HepG2 (cell line): ENCODE measurements around the gene IL18. TPM values are rescaled to one million over a fixed set of nuclear protein-coding genes. Genes with fewer than 3 reads are reported as not detected.
A peak's percentile ranks its signal among the peaks of the same experiment; 100 is the strongest.

Source experiments
- ATAC-seq: fragments of 200-7000 bp; cut with Tn5 transposase; 3 replicates; pipeline ENCODE4 v1.9.1; 2020; ENCODE audit warnings: mild to moderate bottlenecking, moderate library complexity
- BruUV-seq: library from RNA; stranded (reverse); fragments of 400-500 nt; replicated peaks from 2 replicates; lab custom pipeline; 2021; lab: Mats Ljungman, UMichigan
- CTCF ChIA-PET: fragments of 300-600 bp; formaldehyde crosslinking; extraction: SDS; loops from one replicate; lab custom pipeline; 2021; ENCODE audit warnings: low total read pairs, inconsistent platforms, low intra/inter-chr PET ratio; lab: Yijun Ruan, JAX
- POLR2A ChIA-PET: fragments of 350-600 bp; sonication (Branson Sonifier 250); formaldehyde crosslinking; loops from one replicate; lab custom pipeline; 2020; ENCODE audit warnings: antibody characterized with exemption, inconsistent platforms; lab: Yijun Ruan, JAX
- DNase-seq: peaks from one replicate; pipeline ENCODE4 v3.0.0-alpha.2; 2015; ENCODE audit warnings: low spot score
- FAIRE-seq: peaks from 3 replicates; lab custom pipeline; 2011; peaks lifted over from hg19 to GRCh38; lab: Jason Lieb, UNC
- H2AFZ ChIP-seq: one replicate; pipeline ENCODE4 v1.6.1; 2011; ENCODE audit warnings: low read length, inconsistent platforms
- H3K27ac ChIP-seq: fragments of 300-600 bp; 3 replicates; pipeline ENCODE4 v1.8.0; 2011; ENCODE audit warnings: mixed run types, mild to moderate bottlenecking, mixed read lengths, low read length, inconsistent platforms; ENCODE audit not compliant: insufficient read depth; ENCODE audit errors: extremely low read length
- H3K27me3 ChIP-seq, 2 experiments: fragments of 200-600 bp in 1 of 2; 2 replicates in 1 of 2; 3 replicates in 1 of 2; pipeline versions ENCODE4 v1.6.0 to v1.8.0; 2011; ENCODE audit warnings: low read length in 2 of 2, mild to moderate bottlenecking in 2 of 2, moderate library complexity in 2 of 2, inconsistent platforms in 1 of 2; ENCODE audit not compliant: insufficient read depth in 2 of 2, control insufficient read depth in 1 of 2
- H3K36me3 ChIP-seq, 2 experiments: fragments of 200-600 bp in 1 of 2; replicated peaks in 1 of 2; 2 replicates in 1 of 2; 3 replicates in 1 of 2; pipeline versions ENCODE4 v1.5.1 to v1.8.0; 2011; ENCODE audit warnings: low read length in 2 of 2, inconsistent platforms in 1 of 2; ENCODE audit not compliant: insufficient read depth in 2 of 2, control insufficient read depth in 1 of 2
- H3K4me1 ChIP-seq: 2 replicates; pipeline ENCODE4 v1.5.1; 2012; ENCODE audit warnings: low read length, inconsistent platforms; ENCODE audit not compliant: insufficient read depth
- H3K4me2 ChIP-seq: 2 replicates; pipeline ENCODE4 v1.6.0; 2011; ENCODE audit warnings: low read depth, low read length, inconsistent platforms
- H3K4me3 ChIP-seq, 3 experiments: fragments of 200-600 bp in 1 of 3; sonication (generic), shearing (Covaris generic) in 1 of 3; replicated peaks in 1 of 3; 2 replicates each; pipeline ENCODE4 v1.5.1; 2011 to 2016; ENCODE audit warnings: low read length in 3 of 3, inconsistent platforms in 2 of 3, low read depth in 2 of 3, mild to moderate bottlenecking in 2 of 3, control low read depth in 1 of 3, mixed read lengths in 1 of 3; ENCODE audit not compliant: insufficient read depth in 1 of 3
- H3K79me2 ChIP-seq: one replicate; pipeline ENCODE4 v1.6.1; 2011; ENCODE audit warnings: low read length, inconsistent platforms; ENCODE audit not compliant: insufficient read depth
- H3K9ac ChIP-seq: 2 replicates; pipeline ENCODE4 v1.6.0; 2011; ENCODE audit warnings: mild to moderate bottlenecking, low read depth, low read length, inconsistent platforms; ENCODE audit not compliant: insufficient read depth
- H3K9me3 ChIP-seq: 2 replicates; pipeline ENCODE4 v1.5.1; 2012; ENCODE audit warnings: mild to moderate bottlenecking, low read length
- H4K20me1 ChIP-seq: 2 replicates; pipeline ENCODE4 v1.6.0; 2011; ENCODE audit warnings: inconsistent platforms, mild to moderate bottlenecking, low read length, moderate library complexity; ENCODE audit not compliant: insufficient read depth
- BRF2 ChIP-seq: sonication (generic); formaldehyde crosslinking; IDR thresholded peaks from 2 replicates; pipeline ENCODE4 v1.8.1; 2022; ENCODE audit warnings: mild to moderate bottlenecking, missing genetic modification reagents
- CCDC6 ChIP-seq: sonication (generic); formaldehyde crosslinking; IDR thresholded peaks from 2 replicates; pipeline ENCODE4 v1.8.1; 2022; ENCODE audit warnings: mild to moderate bottlenecking, missing genetic modification reagents, moderate library complexity
- EP300 ChIP-seq, 3 experiments: sonication (generic) in 1 of 3; formaldehyde crosslinking in 1 of 3; IDR thresholded peaks; 2 replicates each; pipeline versions ENCODE4 v1.5.1 to v1.6.1; 2011 to 2020; ENCODE audit warnings: low read depth in 2 of 3, low read length in 2 of 3, borderline replicate concordance in 1 of 3, improper control_type of control experiment in 1 of 3, mild to moderate bottlenecking in 1 of 3, missing genetic modification reagents in 1 of 3, moderate library complexity in 1 of 3
- HINFP ChIP-seq: sonication (generic); formaldehyde crosslinking; IDR thresholded peaks from 2 replicates; pipeline ENCODE4 v1.4.0; 2020; ENCODE audit warnings: low read depth, mild to moderate bottlenecking, missing genetic modification reagents
- IRF2 ChIP-seq: IDR thresholded peaks from 2 replicates; pipeline ENCODE4 v1.6.1; 2018; ENCODE audit warnings: missing genetic modification reagents, missing compliant biosample characterization
- KDM3A ChIP-seq: IDR thresholded peaks from 2 replicates; pipeline ENCODE4 v1.6.1; 2018; ENCODE audit warnings: low read depth, missing compliant biosample characterization
- MTA3 ChIP-seq: sonication (generic); formaldehyde crosslinking; IDR thresholded peaks from 2 replicates; pipeline ENCODE4 v1.4.0; 2020; ENCODE audit warnings: missing genetic modification reagents
- NAIF1 ChIP-seq: sonication (generic); formaldehyde crosslinking; IDR thresholded peaks from 2 replicates; pipeline ENCODE4 v1.5.0; 2020; ENCODE audit warnings: mild to moderate bottlenecking, missing genetic modification reagents, borderline replicate concordance
- REST ChIP-seq, 2 experiments: IDR thresholded peaks; 2 replicates each; pipeline ENCODE4 v1.6.1; 2011 to 2012; ENCODE audit warnings: low read length in 2 of 2, borderline replicate concordance in 1 of 2, low read depth in 1 of 2, mild to moderate bottlenecking in 1 of 2, moderate library complexity in 1 of 2
- RXRB ChIP-seq: IDR thresholded peaks from 2 replicates; pipeline ENCODE4 v1.6.1; 2016; ENCODE audit warnings: borderline replicate concordance, missing genetic modification reagents, missing compliant biosample characterization
- ZBTB49 ChIP-seq: sonication (generic); formaldehyde crosslinking; IDR thresholded peaks from 2 replicates; pipeline ENCODE4 v1.4.0; 2020; ENCODE audit warnings: missing genetic modification reagents, borderline replicate concordance
- ZNF101 ChIP-seq: sonication (generic); formaldehyde crosslinking; IDR thresholded peaks from 2 replicates; pipeline ENCODE4 v1.4.0; 2020; ENCODE audit warnings: mild to moderate bottlenecking, low read depth, missing genetic modification reagents, borderline replicate concordance
- ZNF747 ChIP-seq: sonication (generic); formaldehyde crosslinking; IDR thresholded peaks from 2 replicates; pipeline ENCODE4 v1.8.1; 2023; ENCODE audit warnings: missing genetic modification reagents, mild to moderate bottlenecking, borderline replicate concordance
- WGBS: methylation state at CpG from one replicate; pipeline ENCODE4 v1.1.6; 2017; ENCODE audit warnings: low lambda C conversion rate; 5-methylcytosine and 5-hydroxymethylcytosine counted together
- in situ Hi-C: cut with HindIII; loops from 2 replicates; pipeline ENCODE4 v1.10.0; 2017; ENCODE audit warnings: low pct_unique_long_range_greater_than_20kb; ENCODE audit not compliant: extremely low pct_ligation_motif_present
- intact Hi-C: fragments of 100-400 bp; cut with micrococcal nuclease; formaldehyde crosslinking; loops from one replicate; pipeline ENCODE4 v1.10.0; 2022; ENCODE audit not compliant: unreplicated experiment
- polyA plus RNA-seq, 8 experiments: library from polyadenylated mRNA; depleted of rRNA in 3 of 8; stranded (reverse) in 7 of 8; unstranded in 1 of 8; fragments of >200 nt; fragmentation: Illumina TruSeq in 4 of 8; extraction: Trizol in 4 of 8; gene quantifications; 2 replicates each; pipeline versions ENCODE4 v1.2.1 to v1.2.3, GENCODE V29; 2011 to 2016; ENCODE audit warnings: low read depth in 4 of 8, missing spikeins in 1 of 8, mixed read lengths in 1 of 8; ENCODE audit not compliant: insufficient read depth in 1 of 8
- total RNA-seq, 5 experiments: library from RNA; depleted of rRNA; stranded (reverse); fragments of >200 nt; fragmentation: Illumina TruSeq; extraction: Trizol; gene quantifications; 2 replicates each; pipeline ENCODE4 v1.2.3, GENCODE V29; 2016; ENCODE audit warnings: low read depth in 1 of 5

The IL18 gene
- total and polyA plus RNA-seq, 2 of the 13 experiments (the other 11 are each of a cell fraction or from before 2014, with no cell fraction given): 0.89 to 2.7 TPM

GRCh38 chr11:112174789-112175598 lies 11.1 kb upstream of the IL18 start, which contains the start of gene BCO2:
Gene BCO2 (plus strand): TSS chr11:112175512. CDS start chr11:112175602, 90 bp downstream.
- Histone ChIP-seq H3K9me3 (no peaks in the 10 kb centered on the region), H3K4me2 (peak within 1 kb of the TSS; percentile 59), H3K27ac (no peak within 1 kb of the TSS), H3K79me2 (no peaks in the 10 kb centered on the region), H3K9ac (no peak within 1 kb of the TSS), H3K27me3 (no peaks in the 10 kb centered on the region; a peak in 1 of 5 replicates), H4K20me1 (no peaks in the 10 kb centered on the region), H3K36me3 (no peaks in the 10 kb centered on the region), H2AFZ (no peak within 1 kb of the TSS), H3K4me3 (no peak within 1 kb of the TSS), H3K4me1 (peaks cover 13% of the 10 kb centered on the region)
- peak; percentile 70 for DNase-seq
- 3% methylated on average over 11 of the region's 11 CpGs for WGBS
- in situ Hi-C loops (loop anchor here (5.0 kb wide), 1 partner anchor 63 kb away; no protein-coding TSS in a partner anchor), intact Hi-C loops (loop anchor here (1.0 kb wide), 1 partner anchor 62 kb away; no protein-coding TSS in a partner anchor)
- ChIA-PET POLR2A (no interaction called here), CTCF (interaction anchor here (1.9 kb wide), 1 partner anchor 61 kb away, joined by 25 read pairs; no protein-coding TSS in a partner anchor)
- peak; percentile 97 for ATAC-seq
- peak; percentile 37 for FAIRE-seq
- no TSS peak for BruUV-seq
- TF ChIP-seq REST (IDR thresholded peaks at IDR 0.05; ENCODE audit: borderline replicate concordance in 1 of 2, low read depth in 1 of 2, low read length in 2 of 2) (no peak), IRF2 (no peak), ZNF101 (CRISPR knock-in tag) (no peak), RXRB (CRISPR knock-in tag) (0 out of 2 replicates have a peak, but pooled peaks have one; percentile 10), NAIF1 (CRISPR knock-in tag) (no peak), EP300 (IDR thresholded peaks at IDR 0.05; ENCODE audit: low read depth in 2 of 2, low read length in 2 of 2) (peak in 1 of 2 experiments; percentile 15; a peak in 1 of 4 replicates), EP300 (CRISPR knock-in tag; IDR thresholded peaks at IDR 0.05; ENCODE audit: borderline replicate concordance) (no peak), ZNF747 (no peak), MTA3 (CRISPR knock-in tag) (no peak), HINFP (no peak), KDM3A (CRISPR knock-in tag) (no peak), CCDC6 (CRISPR knock-in tag) (no peak), ZBTB49 (CRISPR knock-in tag) (no peak), BRF2 (CRISPR knock-in tag) (no peak)
